Large intestine (tissue), 3 donors: ENCODE measurements around the gene COL5A1. TPM values are rescaled to one million over a fixed set of nuclear protein-coding genes. Genes with fewer than 3 reads are reported as not detected.
"Not testable (repeated sequence)": the region's sequence is repeated elsewhere in the genome, so short reads cannot be mapped to it uniquely, and the experiment has no call there.

Source experiments
- DNase-seq, 2 donors: peaks; one replicate each; pipeline versions ENCODE4 v3.0.0 to v3.0.0-alpha.2; 2013
- H3K27ac ChIP-seq: one replicate; pipeline ENCODE4 v1.5.1; 2013; ENCODE audit warnings: low read length
- H3K27me3 ChIP-seq: 2 replicates; pipeline ENCODE4 v1.6.1; 2013; ENCODE audit warnings: low read length; ENCODE audit not compliant: control insufficient read depth, insufficient read depth
- H3K36me3 ChIP-seq: 2 replicates; pipeline ENCODE4 v1.6.1; 2013; ENCODE audit warnings: low read length; ENCODE audit not compliant: control insufficient read depth, insufficient read depth
- H3K4me1 ChIP-seq: one replicate; pipeline ENCODE4 v1.6.1; 2013; ENCODE audit warnings: low read length; ENCODE audit not compliant: control insufficient read depth, insufficient read depth
- H3K4me3 ChIP-seq: one replicate; pipeline ENCODE4 v1.5.1; 2013; ENCODE audit warnings: low read length
- H3K9me3 ChIP-seq: one replicate; pipeline ENCODE4 v1.6.1; 2013; ENCODE audit warnings: mild to moderate bottlenecking, low read depth, low read length, moderate library complexity; ENCODE audit not compliant: control insufficient read depth
- WGBS: methylation state at CpG from one replicate; pipeline ENCODE4 v1.1.5; 2013; ENCODE audit warnings: low lambda C conversion rate; ENCODE audit not compliant: insufficient coverage; 5-methylcytosine and 5-hydroxymethylcytosine counted together
- polyA plus RNA-seq: library from polyadenylated mRNA; unstranded; fragments of 120-200 nt; gene quantifications from one replicate; pipeline ENCODE4 v1.2.1, GENCODE V29; 2013

The COL5A1 gene
- polyA plus RNA-seq, 1 donor: 79.9 TPM

GRCh38 chr9:134666208-134666607 is 24.6 kb downstream of the COL5A1 start:
- H3K36me3 ChIP-seq: no peaks in the 10 kb centered on the region
- H3K4me3 ChIP-seq: no peak overlapping the region
- no peaks in the 10 kb centered on the region for H3K9me3 ChIP-seq
- H3K27ac ChIP-seq: no peak overlapping the region
- no peak for DNase-seq
- no peaks in the 10 kb centered on the region for H3K27me3 ChIP-seq
- peaks cover 8% of the 10 kb centered on the region for H3K4me1 ChIP-seq
- WGBS: no CpG with 5 or more reads among the region's 6 CpGs

DNA sequence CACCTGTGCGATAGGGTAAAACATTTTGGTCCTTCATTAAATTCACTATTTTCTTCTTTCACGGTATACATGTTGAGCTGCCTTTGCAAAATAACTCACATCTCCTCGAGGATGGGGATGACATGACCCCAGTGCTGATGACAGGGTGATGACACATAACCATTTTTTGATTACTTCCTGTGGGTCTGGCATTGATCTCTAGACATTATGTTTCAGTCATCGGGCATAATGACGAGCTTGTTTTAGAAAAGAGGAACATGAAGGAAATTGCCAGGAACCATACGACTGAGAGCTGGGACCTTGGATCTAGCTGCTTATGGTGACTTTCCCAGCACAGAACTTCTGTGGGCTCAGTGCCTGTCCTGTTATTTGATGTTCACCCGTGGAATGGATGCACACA is 25.2 kb downstream of the COL5A1 start:
- no peak overlapping the region for H3K4me3 ChIP-seq
- H3K27me3 ChIP-seq: no peaks in the 10 kb centered on the region
- WGBS: no CpG with 5 or more reads among the region's 7 CpGs
- DNase-seq: no peak
- no peak overlapping the region for H3K27ac ChIP-seq
- H3K4me1 ChIP-seq: peaks cover 7% of the 10 kb centered on the region
- H3K36me3 ChIP-seq: no peaks in the 10 kb centered on the region
- H3K9me3 ChIP-seq: no peaks in the 10 kb centered on the region

GRCh38 chr9:134668977-134669376 is 27.4 kb downstream of the COL5A1 start:
- H3K4me3 ChIP-seq, H3K9me3 ChIP-seq, DNase-seq, H3K27me3 ChIP-seq, H3K36me3 ChIP-seq, H3K27ac ChIP-seq, H3K4me1 ChIP-seq: not testable (repeated sequence)

DNA sequence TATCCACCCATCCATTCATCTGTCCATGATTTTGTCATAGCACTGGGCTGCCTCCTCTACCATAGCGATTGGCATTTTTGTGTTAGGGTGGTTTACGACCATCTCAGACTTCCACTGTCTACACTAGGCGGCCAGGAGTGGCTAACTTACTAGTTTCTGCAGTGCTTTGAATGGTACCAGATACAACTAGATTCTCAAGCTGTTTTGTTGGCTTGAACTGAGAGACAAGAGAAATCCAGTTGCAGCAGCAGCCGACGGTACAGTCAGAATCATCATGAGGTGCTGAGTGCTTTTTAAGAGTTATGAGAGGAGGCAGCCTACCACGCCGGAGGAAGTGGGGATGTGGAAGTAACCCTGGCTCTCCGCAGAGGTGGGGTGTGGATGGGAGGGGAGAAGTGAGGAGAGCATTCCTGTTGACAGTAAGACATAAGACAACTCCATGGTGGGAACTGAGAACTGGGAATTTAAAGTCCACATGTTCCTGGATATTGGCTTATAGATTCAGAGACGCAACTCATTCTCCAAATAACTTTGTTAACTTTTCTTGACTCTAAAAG is 27.9 kb downstream of the COL5A1 start:
- Histone ChIP-seq H3K9me3 (no peaks in the 10 kb centered on the region), H3K27me3 (no peaks in the 10 kb centered on the region), H3K27ac (no peak overlapping the region), H3K4me1 (no peaks in the 10 kb centered on the region), H3K36me3 (no peaks in the 10 kb centered on the region), H3K4me3 (no peak overlapping the region)
- WGBS: no CpG with 5 or more reads among the region's 9 CpGs
- no peak for DNase-seq

DNA sequence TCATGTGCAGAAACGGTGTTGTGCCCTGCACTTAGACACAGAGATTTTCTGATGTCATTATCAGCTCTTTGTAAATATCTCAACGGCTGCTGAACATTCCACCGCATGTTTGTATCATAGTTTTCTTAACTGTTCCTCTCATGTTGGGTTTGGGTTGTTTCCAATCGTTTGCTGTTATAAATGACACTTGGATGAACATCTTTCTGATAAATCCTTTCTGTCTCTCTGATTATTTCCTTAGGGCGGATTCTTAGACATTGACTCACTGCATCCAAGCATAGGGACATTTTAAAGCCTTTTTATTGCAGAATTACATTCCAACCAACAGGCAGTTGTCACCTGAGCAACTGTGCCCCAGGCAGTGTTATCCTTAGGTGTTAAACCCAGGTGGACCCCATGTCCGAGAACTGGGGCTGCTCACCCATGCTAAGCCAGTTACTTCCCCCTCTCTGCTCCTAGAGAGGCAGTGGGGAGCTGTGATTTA is 28.5 kb downstream of the COL5A1 start:
- Histone ChIP-seq H3K4me1 (no peaks in the 10 kb centered on the region), H3K9me3 (no peaks in the 10 kb centered on the region), H3K36me3 (no peaks in the 10 kb centered on the region), H3K27me3 (no peaks in the 10 kb centered on the region), H3K4me3 (no peak overlapping the region), H3K27ac (no peak overlapping the region)
- no peak for DNase-seq
- 14% methylated on average over 4 of the region's 6 CpGs for WGBS

DNA sequence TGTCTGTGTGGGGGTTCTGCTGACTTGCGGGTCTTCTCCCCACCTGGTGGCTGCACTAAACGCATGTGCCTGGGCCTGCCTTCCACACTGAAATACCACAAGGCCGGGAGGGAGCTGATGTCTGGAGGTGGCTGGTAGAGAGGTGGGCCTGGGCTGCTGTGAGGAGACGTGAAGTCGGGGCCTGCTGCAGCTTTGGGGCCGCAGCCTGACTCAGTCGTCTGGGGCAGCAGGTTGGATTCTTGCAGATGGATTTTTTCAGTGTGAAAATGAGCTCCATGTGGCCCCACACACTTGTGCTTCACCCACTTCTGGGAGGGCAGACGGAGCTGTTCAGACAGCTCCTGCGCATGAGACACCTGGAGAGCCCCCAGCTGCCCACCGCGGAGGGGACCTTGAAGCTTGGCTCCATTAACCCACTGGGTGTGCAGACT is 29.3 kb downstream of the COL5A1 start:
- WGBS: no CpG with 5 or more reads among the region's 11 CpGs
- no peak for DNase-seq
- Histone ChIP-seq H3K4me1 (no peaks in the 10 kb centered on the region), H3K27ac (no peak overlapping the region), H3K4me3 (no peak overlapping the region), H3K36me3 (no peaks in the 10 kb centered on the region), H3K9me3 (no peaks in the 10 kb centered on the region), H3K27me3 (no peaks in the 10 kb centered on the region)

DNA sequence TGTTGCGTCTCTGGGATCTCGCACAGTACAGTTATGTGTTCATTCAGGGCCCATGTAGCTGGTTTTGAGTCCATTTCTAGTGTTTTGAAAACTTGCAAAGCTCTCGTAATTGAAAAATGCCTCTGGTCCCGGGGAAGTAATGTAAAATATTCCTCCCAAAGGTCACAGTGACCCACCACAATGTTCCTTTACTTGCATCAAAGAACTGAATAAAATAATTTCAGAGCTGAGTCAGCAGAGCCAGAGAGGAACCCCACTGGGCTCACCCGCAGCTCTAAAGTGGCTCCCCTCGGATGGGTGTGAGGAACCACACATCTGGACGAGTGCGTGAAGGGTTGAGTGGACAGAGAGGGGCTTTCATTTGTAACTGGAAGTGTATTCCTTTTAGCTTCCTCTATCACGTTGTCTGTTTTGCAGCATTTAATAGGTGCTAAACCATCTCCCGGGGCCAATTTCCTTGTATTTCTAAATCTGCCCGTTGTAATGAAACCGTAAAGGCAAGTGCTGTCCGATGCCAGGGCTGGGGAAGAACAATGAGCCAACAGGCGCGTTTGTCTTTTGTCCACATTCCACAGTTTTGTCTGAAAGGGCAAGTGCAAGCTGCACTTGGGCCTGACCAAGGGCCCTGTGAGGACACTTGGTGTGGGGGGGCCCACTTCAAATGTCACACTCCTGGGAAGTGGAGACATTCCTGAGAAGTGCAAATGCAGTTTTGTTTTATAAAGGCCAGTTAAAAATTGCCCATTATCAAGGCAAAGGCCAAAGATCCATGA is 29.9 kb downstream of the COL5A1 start:
- no peaks in the 10 kb centered on the region for H3K27me3 ChIP-seq
- H3K36me3 ChIP-seq: no peaks in the 10 kb centered on the region
- H3K9me3 ChIP-seq: no peaks in the 10 kb centered on the region
- 100% methylated on average over 1 of the region's 15 CpGs for WGBS
- no peak for DNase-seq
- H3K4me1 ChIP-seq: no peaks in the 10 kb centered on the region
- no peak overlapping the region for H3K27ac ChIP-seq
- H3K4me3 ChIP-seq: no peak overlapping the region

DNA sequence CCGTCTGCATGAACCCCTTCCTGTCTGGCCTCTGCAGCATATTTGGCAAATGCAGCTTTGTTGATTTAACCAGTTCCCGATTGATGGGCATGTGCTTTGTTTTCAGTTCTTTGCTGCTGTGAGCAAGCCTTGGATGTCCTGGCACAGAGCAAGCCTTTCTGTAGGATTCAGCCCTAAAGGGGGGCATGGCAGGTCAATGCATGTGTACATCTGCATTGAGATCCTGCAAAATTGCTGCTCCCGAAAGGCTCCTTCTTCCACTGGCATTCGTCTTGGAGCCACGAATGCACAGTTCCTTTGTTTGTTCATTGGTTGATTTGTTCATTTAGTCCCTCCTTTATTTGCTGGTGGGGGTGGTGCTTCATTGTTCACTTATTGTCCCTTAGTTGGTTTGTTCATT is 34.8 kb downstream of the COL5A1 start:
- Histone ChIP-seq H3K27me3 (no peaks in the 10 kb centered on the region), H3K4me1 (no peaks in the 10 kb centered on the region), H3K27ac (no peak overlapping the region), H3K36me3 (no peaks in the 10 kb centered on the region), H3K4me3 (no peak overlapping the region), H3K9me3 (no peaks in the 10 kb centered on the region)
- no CpG with 5 or more reads among the region's 5 CpGs for WGBS
- DNase-seq: no peak

- H3K27ac ChIP-seq: no peak overlapping the region
- no peaks in the 10 kb centered on the region for H3K4me1 ChIP-seq
- DNase-seq: no peak
- no peaks in the 10 kb centered on the region for H3K9me3 ChIP-seq
- WGBS: no CpG with 5 or more reads among the region's 6 CpGs
- H3K36me3 ChIP-seq: no peaks in the 10 kb centered on the region
- H3K4me3 ChIP-seq: no peak overlapping the region
- no peaks in the 10 kb centered on the region for H3K27me3 ChIP-seq
Observed at GRCh38 chr9:134676886-134677285, 35.3 kb downstream of the COL5A1 start.

DNA sequence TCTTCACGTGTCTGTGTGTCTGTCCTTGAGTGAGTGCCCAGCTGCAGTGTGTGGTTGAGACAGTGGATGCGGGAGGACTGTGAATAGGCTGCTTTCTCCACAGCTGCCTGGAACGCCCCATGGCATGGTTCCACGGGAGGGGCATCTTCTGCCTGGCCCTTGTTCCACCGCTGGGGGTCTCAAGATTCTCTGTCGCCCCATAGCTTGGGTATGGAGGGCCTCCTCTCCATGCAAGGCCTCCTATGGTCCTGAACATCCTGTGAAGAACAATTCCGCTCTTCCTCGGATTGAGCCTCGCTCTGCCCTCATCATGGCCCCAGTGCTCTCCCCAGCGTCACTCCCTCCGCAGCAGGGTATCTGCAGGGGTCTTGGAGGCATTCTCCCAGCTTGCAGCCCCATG is 36.1 kb downstream of the COL5A1 start:
- Histone ChIP-seq H3K4me1 (no peaks in the 10 kb centered on the region), H3K36me3 (no peaks in the 10 kb centered on the region), H3K9me3 (no peaks in the 10 kb centered on the region), H3K27ac (no peak overlapping the region), H3K27me3 (no peaks in the 10 kb centered on the region), H3K4me3 (no peak overlapping the region)
- no CpG with 5 or more reads among the region's 11 CpGs for WGBS
- DNase-seq: no peak

GRCh38 chr9:134678206-134678605 is 36.6 kb downstream of the COL5A1 start:
- Histone ChIP-seq H3K4me3 (no peak overlapping the region), H3K9me3 (no peaks in the 10 kb centered on the region), H3K27ac (no peak overlapping the region), H3K4me1 (no peaks in the 10 kb centered on the region), H3K36me3 (no peaks in the 10 kb centered on the region), H3K27me3 (no peaks in the 10 kb centered on the region)
- DNase-seq: no peak
- WGBS: no CpG with 5 or more reads among the region's 8 CpGs
